HL-60 (cell line): ENCODE data around the gene ALG10B.

Experiments
- POLR2AphosphoS5 ChIP-seq: IDR thresholded peaks from 2 replicates; pipeline ENCODE4 v1.6.1; 2012; ENCODE audit warnings: low read depth
- TF ChIP-seq, protein P1 (sequence below): IDR thresholded peaks from one replicate; pipeline ENCODE4 v1.5.1; 2011; ENCODE audit warnings: low read length, control low read depth, inconsistent platforms; ENCODE audit not compliant: insufficient read depth
- TF ChIP-seq, protein P2 (sequence below): IDR thresholded peaks from 2 replicates; pipeline ENCODE4 v1.6.1; 2012; ENCODE audit warnings: low read depth; ENCODE audit not compliant: insufficient replicate concordance

DNA sequence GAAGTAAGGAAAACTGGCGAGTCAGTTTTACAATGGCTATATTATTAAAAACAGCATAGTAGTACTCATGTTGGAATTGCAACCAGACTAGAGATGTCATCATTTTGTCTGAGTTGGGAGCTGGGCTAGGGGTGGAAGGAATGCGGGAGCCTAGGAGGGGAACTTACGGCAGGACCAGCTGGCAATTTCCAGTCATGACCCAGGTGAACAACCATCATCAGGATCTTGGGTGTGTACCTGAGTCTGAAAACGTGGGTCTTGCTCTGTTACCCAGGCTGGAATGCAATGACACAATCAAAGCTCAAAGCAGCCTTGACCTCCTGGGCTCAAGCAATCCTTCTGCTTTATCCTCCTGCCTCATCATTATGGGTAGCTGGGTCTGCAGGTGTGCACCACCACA lies 50.9 kb downstream of the ALG10B start:
- TF ChIP-seq, protein P1, sequence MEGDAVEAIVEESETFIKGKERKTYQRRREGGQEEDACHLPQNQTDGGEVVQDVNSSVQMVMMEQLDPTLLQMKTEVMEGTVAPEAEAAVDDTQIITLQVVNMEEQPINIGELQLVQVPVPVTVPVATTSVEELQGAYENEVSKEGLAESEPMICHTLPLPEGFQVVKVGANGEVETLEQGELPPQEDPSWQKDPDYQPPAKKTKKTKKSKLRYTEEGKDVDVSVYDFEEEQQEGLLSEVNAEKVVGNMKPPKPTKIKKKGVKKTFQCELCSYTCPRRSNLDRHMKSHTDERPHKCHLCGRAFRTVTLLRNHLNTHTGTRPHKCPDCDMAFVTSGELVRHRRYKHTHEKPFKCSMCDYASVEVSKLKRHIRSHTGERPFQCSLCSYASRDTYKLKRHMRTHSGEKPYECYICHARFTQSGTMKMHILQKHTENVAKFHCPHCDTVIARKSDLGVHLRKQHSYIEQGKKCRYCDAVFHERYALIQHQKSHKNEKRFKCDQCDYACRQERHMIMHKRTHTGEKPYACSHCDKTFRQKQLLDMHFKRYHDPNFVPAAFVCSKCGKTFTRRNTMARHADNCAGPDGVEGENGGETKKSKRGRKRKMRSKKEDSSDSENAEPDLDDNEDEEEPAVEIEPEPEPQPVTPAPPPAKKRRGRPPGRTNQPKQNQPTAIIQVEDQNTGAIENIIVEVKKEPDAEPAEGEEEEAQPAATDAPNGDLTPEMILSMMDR, result no peak
- TF ChIP-seq POLR2AphosphoS5, result no peak
- TF ChIP-seq, protein P2, sequence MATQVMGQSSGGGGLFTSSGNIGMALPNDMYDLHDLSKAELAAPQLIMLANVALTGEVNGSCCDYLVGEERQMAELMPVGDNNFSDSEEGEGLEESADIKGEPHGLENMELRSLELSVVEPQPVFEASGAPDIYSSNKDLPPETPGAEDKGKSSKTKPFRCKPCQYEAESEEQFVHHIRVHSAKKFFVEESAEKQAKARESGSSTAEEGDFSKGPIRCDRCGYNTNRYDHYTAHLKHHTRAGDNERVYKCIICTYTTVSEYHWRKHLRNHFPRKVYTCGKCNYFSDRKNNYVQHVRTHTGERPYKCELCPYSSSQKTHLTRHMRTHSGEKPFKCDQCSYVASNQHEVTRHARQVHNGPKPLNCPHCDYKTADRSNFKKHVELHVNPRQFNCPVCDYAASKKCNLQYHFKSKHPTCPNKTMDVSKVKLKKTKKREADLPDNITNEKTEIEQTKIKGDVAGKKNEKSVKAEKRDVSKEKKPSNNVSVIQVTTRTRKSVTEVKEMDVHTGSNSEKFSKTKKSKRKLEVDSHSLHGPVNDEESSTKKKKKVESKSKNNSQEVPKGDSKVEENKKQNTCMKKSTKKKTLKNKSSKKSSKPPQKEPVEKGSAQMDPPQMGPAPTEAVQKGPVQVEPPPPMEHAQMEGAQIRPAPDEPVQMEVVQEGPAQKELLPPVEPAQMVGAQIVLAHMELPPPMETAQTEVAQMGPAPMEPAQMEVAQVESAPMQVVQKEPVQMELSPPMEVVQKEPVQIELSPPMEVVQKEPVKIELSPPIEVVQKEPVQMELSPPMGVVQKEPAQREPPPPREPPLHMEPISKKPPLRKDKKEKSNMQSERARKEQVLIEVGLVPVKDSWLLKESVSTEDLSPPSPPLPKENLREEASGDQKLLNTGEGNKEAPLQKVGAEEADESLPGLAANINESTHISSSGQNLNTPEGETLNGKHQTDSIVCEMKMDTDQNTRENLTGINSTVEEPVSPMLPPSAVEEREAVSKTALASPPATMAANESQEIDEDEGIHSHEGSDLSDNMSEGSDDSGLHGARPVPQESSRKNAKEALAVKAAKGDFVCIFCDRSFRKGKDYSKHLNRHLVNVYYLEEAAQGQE, result no peak
